SIG-M5 (cell line): ENCODE data around the gene SLC25A5.

Experiments
- DNase-seq: peaks from one replicate; lab custom pipeline; 2025; lab: John Stamatoyannopoulos, UW

Gene SLC25A5

DNA sequence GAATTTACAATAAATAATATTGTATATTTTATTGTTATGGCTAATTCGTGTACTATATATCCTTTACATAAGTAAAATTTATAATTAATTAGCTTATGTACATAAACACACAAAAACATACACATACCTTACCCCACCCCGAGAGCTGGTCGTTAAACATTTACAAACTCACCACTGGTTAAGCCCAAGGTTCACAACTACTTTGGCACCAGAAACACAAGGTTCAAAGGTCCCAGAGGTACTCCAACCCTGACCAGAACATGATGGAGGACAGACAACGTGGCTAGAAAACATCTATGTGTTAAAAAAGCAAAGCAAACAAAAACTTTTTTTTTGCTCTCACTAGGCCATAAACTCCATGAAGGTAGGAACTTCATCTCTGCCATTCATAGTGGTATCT lies 37.7 kb downstream of the SLC25A5 start:
- DNase-seq = no peak

DNA sequence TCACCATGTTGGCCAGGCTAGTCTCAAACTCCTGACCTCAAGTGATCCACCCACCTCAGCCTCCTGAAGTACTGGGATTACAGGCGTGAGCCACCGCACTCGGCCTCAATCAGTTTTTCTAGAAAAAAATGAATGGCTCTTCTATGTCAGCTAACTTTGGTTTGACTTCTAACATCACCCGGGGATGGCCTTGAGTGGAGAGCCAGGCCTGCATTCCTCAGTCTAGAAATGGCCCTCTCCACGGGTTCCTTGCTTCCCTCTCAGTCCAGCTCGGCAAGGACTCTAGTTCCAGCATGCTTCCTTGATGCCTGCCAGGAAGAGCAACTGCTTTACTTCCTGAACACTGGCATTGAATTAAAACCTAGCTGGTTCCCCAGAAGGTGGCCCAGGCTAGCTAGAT lies 39.0 kb downstream of the SLC25A5 start:
- no peak for DNase-seq

DNA sequence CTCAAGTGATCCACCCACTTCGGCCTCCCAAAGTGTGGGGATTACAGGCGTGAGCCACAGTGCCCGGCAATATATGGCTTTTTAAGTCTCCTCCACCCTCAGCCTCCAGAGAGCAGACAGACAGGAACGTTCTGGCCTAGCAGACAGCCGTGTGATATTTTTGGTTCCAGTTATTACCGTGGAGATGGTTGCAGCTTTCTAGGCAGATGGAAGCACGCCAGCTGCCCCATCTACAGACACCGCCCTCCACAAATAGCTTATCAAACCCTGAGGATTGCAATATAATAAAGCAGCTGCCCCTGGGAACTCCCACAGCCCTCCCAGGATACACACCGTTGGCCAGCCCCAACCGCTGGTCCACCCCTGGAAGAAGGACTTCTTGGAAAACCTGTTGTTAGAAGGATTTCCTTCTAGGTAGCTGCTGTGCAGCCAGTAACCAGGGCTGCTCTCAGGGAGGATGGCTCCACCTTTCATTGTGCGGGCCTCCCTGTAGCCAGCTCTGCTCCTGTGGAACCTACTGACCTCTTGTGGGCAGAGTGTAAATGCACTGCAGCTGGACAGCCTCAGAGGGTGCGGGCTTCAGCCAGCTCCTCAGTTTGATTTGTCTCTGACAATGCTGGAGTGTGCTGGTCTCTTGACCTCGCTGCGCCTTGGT lies 44.0 kb downstream of the SLC25A5 start:
- no peak for DNase-seq

DNA sequence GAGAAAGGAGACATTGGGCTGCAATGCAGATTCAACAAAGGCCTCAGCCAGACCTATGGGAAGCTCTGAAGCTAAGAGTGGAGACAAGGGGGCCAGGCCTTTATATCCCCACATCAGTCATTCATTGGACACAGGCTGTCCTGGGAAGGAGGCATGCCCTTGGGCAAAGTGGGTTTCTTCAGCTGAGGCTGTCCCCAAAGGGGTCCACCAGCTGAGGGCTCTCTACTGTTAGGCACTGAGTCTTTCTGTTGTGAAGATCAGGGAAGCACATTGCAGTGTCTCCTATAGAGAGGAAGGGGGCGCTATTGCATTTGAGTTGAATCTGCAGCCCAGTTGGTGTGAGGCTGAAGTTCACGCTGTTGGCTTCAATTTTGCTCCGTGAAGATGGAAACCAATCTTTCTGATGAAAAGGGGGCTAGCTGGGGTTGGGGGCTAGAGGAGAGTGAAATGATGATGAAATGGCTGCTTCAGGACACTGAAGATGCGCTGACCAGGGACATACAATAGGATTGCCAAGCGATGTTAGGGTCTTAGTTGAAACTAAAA lies 48.0 kb downstream of the SLC25A5 start:
- DNase-seq = peak; percentile 45

DNA sequence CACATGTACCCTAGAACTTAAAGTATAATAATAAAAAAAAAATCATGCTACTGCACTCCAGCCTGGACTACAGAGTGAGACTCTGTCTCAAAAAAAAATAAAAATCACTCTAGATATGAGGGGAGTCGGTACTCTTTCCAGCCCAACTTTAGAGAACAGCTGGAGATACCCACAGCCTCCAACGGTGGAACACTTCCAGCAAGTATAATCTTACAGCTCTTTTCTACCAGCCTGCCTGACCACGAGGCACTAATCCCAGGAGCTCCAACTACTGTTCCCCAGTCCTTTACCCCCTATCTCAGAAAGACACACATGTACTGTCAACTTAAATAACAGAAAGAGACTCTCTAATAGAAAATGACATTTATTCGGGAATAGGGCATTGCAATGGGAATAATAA lies 50.1 kb downstream of the SLC25A5 start:
- DNase-seq = no peak
